SU-DHL-6 (cell line): Measurements from ENCODE around the gene KCTD3.

Experiments
- H2AFZ ChIP-seq: fragments of 200-600 bp; sonication (generic); 2 replicates; pipeline ENCODE4 v1.6.1; 2014; ENCODE audit warnings: low read depth, mild to moderate bottlenecking, moderate library complexity, mixed read lengths, antibody characterized with exemption, low read length; ENCODE audit not compliant: severe bottlenecking
- H3F3A ChIP-seq: fragments of 200-600 bp; shearing (Covaris generic); 2 replicates; pipeline ENCODE4 v1.6.0; 2016; ENCODE audit warnings: antibody characterized with exemption, mild to moderate bottlenecking; ENCODE audit not compliant: insufficient read depth
- H3K27ac ChIP-seq: fragments of 200-600 bp; sonication (generic); 2 replicates; pipeline ENCODE4 v1.5.1; 2016; ENCODE audit warnings: low read depth, mild to moderate bottlenecking, low read length, moderate library complexity, mixed read lengths
- H3K27me3 ChIP-seq: fragments of 200-600 bp; sonication (generic), shearing (Covaris generic); 2 replicates; pipeline ENCODE4 v1.6.0; 2014; ENCODE audit warnings: mild to moderate bottlenecking, low read length
- H3K36me3 ChIP-seq: fragments of 200-600 bp; sonication (generic); 2 replicates; pipeline ENCODE4 v1.6.1; 2014; ENCODE audit warnings: mild to moderate bottlenecking, low read length, mixed read lengths
- H3K4me2 ChIP-seq: fragments of 300-600, 200-600 bp; shearing (Covaris generic), sonication (generic); 2 replicates; pipeline ENCODE4 v1.6.0; 2014; ENCODE audit warnings: low read length, low read depth, mild to moderate bottlenecking; ENCODE audit not compliant: poor library complexity, severe bottlenecking
- H3K4me3 ChIP-seq: fragments of 200-600 bp; sonication (generic); 2 replicates; pipeline ENCODE4 v1.5.1; 2014; ENCODE audit warnings: antibody characterized with exemption, low read length, mild to moderate bottlenecking, mixed read lengths; ENCODE audit not compliant: insufficient read depth, poor library complexity, severe bottlenecking
- H3K79me2 ChIP-seq: fragments of 200-600 bp; sonication (generic); 2 replicates; pipeline ENCODE4 v1.6.1; 2014; ENCODE audit warnings: mild to moderate bottlenecking, low read length, moderate library complexity; ENCODE audit not compliant: insufficient read depth
- H3K9ac ChIP-seq: fragments of 200-600 bp; sonication (generic); 2 replicates; pipeline ENCODE4 v1.7.0; 2014; ENCODE audit warnings: mild to moderate bottlenecking, low read length
- H3K9me2 ChIP-seq: fragments of 200-600 bp; sonication (generic); replicated peaks from 2 replicates; pipeline ENCODE4 v1.6.1; 2014; ENCODE audit warnings: low read length; ENCODE audit not compliant: insufficient read depth
- H3K9me3 ChIP-seq: fragments of 200-600 bp; sonication (generic); 2 replicates; pipeline ENCODE4 v1.6.1; 2014; ENCODE audit warnings: low read length, mixed read lengths; ENCODE audit not compliant: insufficient read depth
- H4K20me1 ChIP-seq: fragments of 200-600 bp; sonication (generic); 2 replicates; pipeline ENCODE4 v1.6.1; 2014; ENCODE audit warnings: low read depth, mild to moderate bottlenecking, antibody characterized with exemption, low read length, moderate library complexity, mixed read lengths
- CTCF ChIP-seq: fragments of 200-600 bp; sonication (generic); IDR thresholded peaks from one replicate; pipeline ENCODE4 v1.5.1; 2017; ENCODE audit warnings: antibody characterized with exemption, mild to moderate bottlenecking, low read length, moderate library complexity; ENCODE audit not compliant: insufficient read depth, poor library complexity, severe bottlenecking
- EZH2phosphoT487 ChIP-seq: fragments of 200-600 bp; sonication (generic), shearing (Covaris generic); conservative IDR thresholded peaks from 2 replicates; pipeline ENCODE4 v1.6.1; 2018; ENCODE audit warnings: mild to moderate bottlenecking, antibody characterized with exemption, low read length, moderate library complexity, mixed read lengths

Gene KCTD3

DNA sequence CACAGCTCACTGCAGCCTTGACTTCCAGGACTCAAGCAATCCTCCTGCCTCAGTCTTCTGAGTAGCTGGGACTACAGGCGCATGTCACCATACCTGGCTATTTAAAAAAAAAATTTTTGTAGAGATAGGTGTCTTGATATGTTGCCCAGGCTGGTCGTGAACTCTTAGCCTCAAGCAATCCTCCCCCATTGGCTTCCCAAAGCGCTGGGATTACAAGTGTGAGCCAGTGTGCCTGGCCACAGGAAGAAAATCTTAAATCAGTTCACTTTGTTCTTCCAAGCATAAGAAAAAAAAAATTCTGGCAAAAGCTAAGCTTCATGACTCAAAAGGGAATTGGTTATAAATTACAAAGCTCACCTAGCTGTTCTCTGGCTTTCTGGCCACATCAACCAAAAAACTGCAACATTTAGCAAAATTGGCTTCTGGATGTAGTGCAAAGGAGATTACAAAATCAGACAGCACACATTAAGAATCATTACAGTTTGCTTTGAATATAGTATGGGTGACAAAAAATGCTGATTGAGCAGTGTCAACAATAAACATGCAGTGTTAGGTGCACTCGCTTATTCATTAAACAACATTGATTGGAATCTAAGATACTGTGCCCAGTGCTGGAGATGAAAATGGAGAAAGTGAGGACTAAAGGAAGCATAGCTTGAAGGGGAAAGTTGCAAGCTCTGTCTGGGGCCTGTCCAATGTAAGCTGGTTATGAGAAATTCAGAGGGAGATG is 76.7 kb downstream of the KCTD3 start:
- no peaks in the 10 kb centered on the region for H3F3A ChIP-seq
- no peaks in the 10 kb centered on the region for H3K79me2 ChIP-seq
- H3K27me3 ChIP-seq, result no peaks in the 10 kb centered on the region
- H3K4me2 ChIP-seq, result no peak overlapping the region
- H3K9me2 ChIP-seq, result no peaks in the 10 kb centered on the region
- H3K36me3 ChIP-seq, result no peaks in the 10 kb centered on the region
- H4K20me1 ChIP-seq, result no peaks in the 10 kb centered on the region
- no peak overlapping the region for H2AFZ ChIP-seq
- H3K4me3 ChIP-seq, result no peak overlapping the region
- no peak overlapping the region for H3K27ac ChIP-seq
- no peak for TF ChIP-seq EZH2phosphoT487
- no peak for TF ChIP-seq CTCF
- H3K9ac ChIP-seq, result no peak overlapping the region
- no peaks in the 10 kb centered on the region for H3K9me3 ChIP-seq

- TF ChIP-seq EZH2phosphoT487 (no peak), CTCF (no peak)
- Histone ChIP-seq H3K9me3 (no peaks in the 10 kb centered on the region), H3K4me2 (no peak overlapping the region), H2AFZ (no peak overlapping the region), H3K79me2 (no peaks in the 10 kb centered on the region), H3K36me3 (no peaks in the 10 kb centered on the region), H3K9me2 (no peaks in the 10 kb centered on the region), H3F3A (no peaks in the 10 kb centered on the region), H4K20me1 (no peaks in the 10 kb centered on the region), H3K27me3 (no peaks in the 10 kb centered on the region), H3K4me3 (no peak overlapping the region), H3K9ac (no peak overlapping the region), H3K27ac (no peak overlapping the region)
Measured at GRCh38 chr1:215645182-215645581, 78.1 kb downstream of the KCTD3 start.

DNA sequence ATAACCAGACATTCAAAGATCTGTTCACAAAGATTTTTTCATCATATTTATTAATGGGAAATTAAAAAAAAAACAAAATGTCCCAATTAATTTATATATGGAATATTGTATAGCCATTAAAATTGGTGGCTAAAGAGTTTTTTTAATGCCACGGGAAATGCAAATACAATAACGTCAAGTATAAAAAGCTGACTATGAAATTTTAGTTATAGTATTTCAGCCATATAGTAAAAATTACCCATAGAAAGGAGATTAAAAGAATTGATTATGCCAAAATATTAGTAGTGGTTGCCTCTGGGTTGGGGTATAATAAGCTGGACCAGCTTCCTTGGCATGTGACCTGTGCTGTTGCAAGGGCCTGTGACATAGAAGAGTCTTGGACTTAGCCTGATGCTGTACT is 78.8 kb downstream of the KCTD3 start:
- TF ChIP-seq CTCF (no peak), EZH2phosphoT487 (no peak)
- H3K27ac ChIP-seq, result no peak overlapping the region
- H3K36me3 ChIP-seq, result no peaks in the 10 kb centered on the region
- no peaks in the 10 kb centered on the region for H3K9me2 ChIP-seq
- H3F3A ChIP-seq, result no peaks in the 10 kb centered on the region
- no peak overlapping the region for H3K9ac ChIP-seq
- no peak overlapping the region for H2AFZ ChIP-seq
- H3K4me2 ChIP-seq, result no peak overlapping the region
- H3K4me3 ChIP-seq, result no peak overlapping the region
- H3K79me2 ChIP-seq, result no peaks in the 10 kb centered on the region
- H3K9me3 ChIP-seq, result no peaks in the 10 kb centered on the region
- no peaks in the 10 kb centered on the region for H3K27me3 ChIP-seq
- H4K20me1 ChIP-seq, result no peaks in the 10 kb centered on the region
